Spinal cord (tissue), 10 donors: Measurements from ENCODE around the gene SPATA3. TPM values are rescaled to one million over a fixed set of nuclear protein-coding genes. Genes with fewer than 3 reads are reported as not detected.

Source experiments
- DNase-seq, 6 donors: peaks; one replicate each; pipeline versions ENCODE4 v3.0.0 to v3.0.0-alpha.2; 2013 to 2015; ENCODE audit warnings: low spot score in 6 of 6, low read depth in 4 of 6
- H3K27ac ChIP-seq: one replicate; pipeline ENCODE4 v1.5.1; 2013; ENCODE audit warnings: low read depth, low read length, control low read depth
- H3K27me3 ChIP-seq: one replicate; pipeline ENCODE4 v1.6.1; 2013; ENCODE audit warnings: low read length; ENCODE audit not compliant: control insufficient read depth, insufficient read depth
- H3K36me3 ChIP-seq: one replicate; pipeline ENCODE4 v1.6.1; 2013; ENCODE audit warnings: low read length; ENCODE audit not compliant: control insufficient read depth, insufficient read depth
- H3K4me1 ChIP-seq: one replicate; pipeline ENCODE4 v1.6.1; 2013; ENCODE audit warnings: low read length; ENCODE audit not compliant: control insufficient read depth, insufficient read depth
- H3K4me3 ChIP-seq: one replicate; pipeline ENCODE4 v1.5.1; 2013; ENCODE audit warnings: low read depth, low read length, control low read depth
- H3K9me3 ChIP-seq: one replicate; pipeline ENCODE4 v1.6.1; 2013; ENCODE audit warnings: low read length; ENCODE audit not compliant: control insufficient read depth, insufficient read depth
- WGBS: methylation state at CpG from one replicate; pipeline ENCODE4 v1.1.5; 2013; ENCODE audit warnings: missing lambda C conversion rate; ENCODE audit not compliant: insufficient coverage; 5-methylcytosine and 5-hydroxymethylcytosine counted together
- polyA plus RNA-seq, 2 donors: library from polyadenylated mRNA; unstranded; fragments of 120-200 nt; gene quantifications; one replicate each; pipeline ENCODE4 v1.2.1, GENCODE V29; 2013; ENCODE audit not compliant: insufficient read length in 2 of 2
- total RNA-seq, 2 donors: library from RNA; depleted of rRNA in 1 of 2; stranded (reverse); fragments of 120-200 nt in 1 of 2; fragments of >200 nt in 1 of 2; gene quantifications; one replicate each; pipeline versions ENCODE4 v1.2.3 to v1.2.4, GENCODE V29; 2013 to 2014
- donor health status: healthy.

The SPATA3 gene
- total and polyA plus RNA-seq, 4 donors: not detected

GRCh38 chr2:231043796-231044195 is 47.9 kb downstream of the SPATA3 start:
- H3K9me3 ChIP-seq: no peaks in the 10 kb centered on the region
- H3K27me3 ChIP-seq: peaks cover under 1% of the 10 kb centered on the region
- H3K4me3 ChIP-seq: no peak overlapping the region
- peaks cover 26% of the 10 kb centered on the region for H3K4me1 ChIP-seq
- H3K36me3 ChIP-seq: peaks cover 38% of the 10 kb centered on the region
- WGBS: no CpG with 5 or more reads among the region's 4 CpGs
- H3K27ac ChIP-seq: no peak overlapping the region
- DNase-seq: no peak

- H3K27me3 ChIP-seq: no peaks in the 10 kb centered on the region
- no peak overlapping the region for H3K4me3 ChIP-seq
- no peaks in the 10 kb centered on the region for H3K9me3 ChIP-seq
- H3K27ac ChIP-seq: peak overlapping the region; percentile 88
- peaks cover 48% of the 10 kb centered on the region for H3K4me1 ChIP-seq
- peak in 2 of 6 donors; percentile 42 to 62 for DNase-seq
- peaks cover 26% of the 10 kb centered on the region for H3K36me3 ChIP-seq
- 38% methylated on average over 5 of the region's 5 CpGs for WGBS
Measured at GRCh38 chr2:231046916-231047273, 51.0 kb downstream of the SPATA3 start.

GRCh38 chr2:231047274-231047922 is 51.5 kb downstream of the SPATA3 start:
- Histone ChIP-seq H3K4me1 (peaks cover 53% of the 10 kb centered on the region), H3K36me3 (peaks cover 23% of the 10 kb centered on the region), H3K4me3 (no peak overlapping the region), H3K9me3 (no peaks in the 10 kb centered on the region), H3K27me3 (no peaks in the 10 kb centered on the region), H3K27ac (peak overlapping the region; percentile 88)
- 33% methylated on average over 8 of the region's 8 CpGs for WGBS
- peak in 3 of 6 donors; percentile 78 to 90 (median 85) for DNase-seq

DNA sequence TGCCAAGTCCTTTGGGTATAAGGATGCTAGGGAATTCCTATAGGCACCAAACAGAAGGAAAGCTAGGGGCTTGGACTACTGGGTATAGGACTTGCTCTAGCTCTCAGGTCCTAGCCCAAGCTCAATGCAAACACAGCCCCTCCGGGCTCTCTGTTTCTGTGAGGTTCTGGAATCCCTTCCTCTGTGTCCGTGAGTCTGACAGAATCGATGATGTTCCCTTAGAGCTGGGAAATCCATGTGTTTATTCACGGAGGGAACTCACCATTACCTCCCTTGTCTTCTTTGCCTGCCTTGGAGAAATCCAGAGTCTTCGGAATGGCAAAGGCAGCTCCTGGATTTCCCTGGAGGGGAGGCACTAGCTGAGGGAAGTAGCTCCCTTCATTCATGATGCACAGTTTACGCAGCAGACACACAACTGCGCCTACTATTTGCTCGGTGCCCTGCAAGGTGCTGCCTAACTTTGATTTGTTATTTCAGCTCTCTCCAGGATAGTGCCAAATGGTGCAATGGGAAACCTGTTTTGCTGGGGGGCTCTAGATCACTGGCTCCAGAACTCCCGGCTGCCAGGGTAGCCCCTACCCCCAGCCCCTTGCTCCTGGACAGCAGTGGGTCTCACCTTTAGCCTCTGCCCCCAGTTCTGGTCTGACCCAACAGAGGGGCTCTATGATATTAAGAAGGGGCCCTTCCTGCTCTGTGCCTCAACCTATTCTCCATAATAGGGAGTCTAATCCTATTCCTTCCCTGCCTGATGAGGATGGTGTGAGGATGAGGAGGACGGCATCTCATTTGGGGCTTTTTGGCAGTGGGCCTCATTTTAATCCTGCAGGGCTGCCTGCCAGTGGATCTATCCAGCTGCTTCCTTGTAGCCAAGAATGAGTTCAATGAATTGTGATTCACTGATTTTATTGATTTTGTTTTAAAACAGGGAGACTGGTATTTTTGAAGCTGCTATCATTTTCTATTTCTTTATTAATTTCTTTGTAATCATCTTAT is 52.3 kb downstream of the SPATA3 start:
- Histone ChIP-seq H3K4me1 (peaks cover 61% of the 10 kb centered on the region), H3K36me3 (peaks cover 21% of the 10 kb centered on the region), H3K9me3 (no peaks in the 10 kb centered on the region), H3K27me3 (no peaks in the 10 kb centered on the region), H3K4me3 (no peak overlapping the region), H3K27ac (peak overlapping the region; percentile 88)
- peak in 2 of 6 donors; percentile 53 to 59 for DNase-seq
- 61% methylated on average over 5 of the region's 10 CpGs for WGBS

- no peaks in the 10 kb centered on the region for H3K9me3 ChIP-seq
- no peak overlapping the region for H3K27ac ChIP-seq
- no peak for DNase-seq
- H3K4me3 ChIP-seq: no peak overlapping the region
- no peaks in the 10 kb centered on the region for H3K27me3 ChIP-seq
- WGBS: 76% methylated on average over 3 of the region's 12 CpGs
- peaks cover 17% of the 10 kb centered on the region for H3K36me3 ChIP-seq
- H3K4me1 ChIP-seq: peaks cover 61% of the 10 kb centered on the region
Measured at GRCh38 chr2:231049286-231050017, 53.5 kb downstream of the SPATA3 start.

GRCh38 chr2:231050018-231050901 is 54.3 kb downstream of the SPATA3 start:
- Histone ChIP-seq H3K4me1 (peaks cover 61% of the 10 kb centered on the region), H3K27ac (peak overlapping the region; percentile 8), H3K4me3 (no peak overlapping the region), H3K27me3 (no peaks in the 10 kb centered on the region), H3K9me3 (no peaks in the 10 kb centered on the region), H3K36me3 (peaks cover 17% of the 10 kb centered on the region)
- WGBS: 40% methylated on average over 8 of the region's 9 CpGs
- DNase-seq: peak in 2 of 6 donors; percentile 50 to 68

- no peaks in the 10 kb centered on the region for H3K9me3 ChIP-seq
- peaks cover 61% of the 10 kb centered on the region for H3K4me1 ChIP-seq
- no peaks in the 10 kb centered on the region for H3K27me3 ChIP-seq
- H3K4me3 ChIP-seq: no peak overlapping the region
- WGBS: 76% methylated on average over 4 of the region's 5 CpGs
- H3K27ac ChIP-seq: no peak overlapping the region
- no peak for DNase-seq
- peaks cover 17% of the 10 kb centered on the region for H3K36me3 ChIP-seq
Measured at GRCh38 chr2:231051116-231051515, 55.2 kb downstream of the SPATA3 start.

DNA sequence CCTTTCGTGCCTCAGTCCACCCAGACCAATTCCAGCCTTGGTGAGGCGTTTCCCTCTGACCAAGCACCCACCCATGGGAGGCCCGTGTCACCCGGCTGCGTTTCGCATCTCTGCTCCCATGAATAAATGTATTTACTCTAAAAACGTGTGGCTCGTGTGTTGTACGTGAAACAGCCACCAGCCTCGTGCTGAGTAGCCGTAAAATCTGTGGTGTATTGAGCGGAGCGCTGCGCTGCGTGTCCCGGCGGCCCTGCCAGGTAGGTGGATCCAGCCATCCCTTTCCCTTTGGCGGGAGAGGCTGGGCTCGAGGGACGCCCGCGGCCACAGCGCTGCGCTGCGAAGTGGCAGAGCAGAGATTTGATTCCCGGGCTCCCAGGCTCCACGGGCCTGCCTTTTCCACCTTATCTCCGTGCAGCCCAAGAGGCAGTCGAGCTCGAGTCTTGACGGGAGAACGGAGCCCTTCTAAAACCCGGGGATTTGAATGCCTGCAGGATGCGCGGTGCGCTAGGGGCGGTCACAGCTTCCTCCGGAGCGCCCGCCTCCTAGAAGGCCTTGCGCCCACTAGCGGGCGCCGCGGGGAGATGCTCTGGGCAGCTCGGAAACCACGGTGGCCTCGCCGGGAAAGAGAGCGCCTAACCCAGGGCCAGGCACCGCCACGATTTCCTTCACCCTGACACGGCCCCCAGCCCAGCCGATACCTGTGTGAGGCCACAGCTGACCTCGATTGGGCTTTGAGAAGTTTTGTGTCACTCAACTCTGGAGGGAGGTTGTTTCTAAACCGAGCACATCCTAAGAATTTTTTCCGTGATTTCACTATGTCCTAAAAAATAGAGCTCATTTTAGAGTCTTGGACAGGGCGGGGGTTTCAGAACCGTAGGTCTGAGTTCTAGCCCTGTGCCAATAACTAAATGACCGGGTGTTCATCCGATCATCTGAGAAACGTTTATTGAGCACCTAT is 56.9 kb downstream of the SPATA3 start:
- 8% methylated on average over 53 of the region's 62 CpGs for WGBS
- no peaks in the 10 kb centered on the region for H3K27me3 ChIP-seq
- H3K27ac ChIP-seq: peak overlapping the region; percentile 77
- peaks cover 49% of the 10 kb centered on the region for H3K4me1 ChIP-seq
- H3K36me3 ChIP-seq: peaks cover 4% of the 10 kb centered on the region
- no peaks in the 10 kb centered on the region for H3K9me3 ChIP-seq
- DNase-seq: peak in 5 of 6 donors; percentile 68 to 96 (median 76)
- peak overlapping the region; percentile 72 for H3K4me3 ChIP-seq
